AG04449 (cell line): ENCODE measurements around the gene C4orf33.
"Not testable (repeated sequence)": the region's sequence is repeated elsewhere in the genome, so short reads cannot be mapped to it uniquely, and the experiment has no call there.

Source experiments
- CTCF ChIA-PET: fragments of 350-600 bp; formaldehyde crosslinking; extraction: SDS; loops from one replicate; lab custom pipeline; 2021; ENCODE audit warnings: antibody characterized with exemption; lab: Yijun Ruan, JAX
- POLR2A ChIA-PET: fragments of 400-600, 350-600 bp; formaldehyde crosslinking; extraction: SDS; loops from one replicate; lab custom pipeline; 2020; ENCODE audit warnings: antibody characterized with exemption, inconsistent platforms; lab: Yijun Ruan, JAX
- DNase-seq: peaks from one replicate; pipeline ENCODE4 v3.0.0-alpha.2; 2010; ENCODE audit warnings: low read depth, low spot score
- H3K4me3 ChIP-seq: 2 replicates; pipeline ENCODE4 v1.5.1; 2011; ENCODE audit warnings: low read depth, mild to moderate bottlenecking, control low read depth, low read length
- CTCF ChIP-seq: IDR thresholded peaks from one replicate; pipeline ENCODE4 v1.5.1; 2011; ENCODE audit warnings: mild to moderate bottlenecking, moderate library complexity, low read length, control low read depth, inconsistent platforms; ENCODE audit not compliant: insufficient read depth; ENCODE audit errors: missing control alignments

The C4orf33 gene

GRCh38 chr4:129113434-129113833 is 17.5 kb downstream of the C4orf33 start:
- H3K4me3 ChIP-seq = no peak overlapping the region
- CTCF ChIA-PET = no interaction called here
- POLR2A ChIA-PET = no interaction called here
- TF ChIP-seq CTCF = no peak
- DNase-seq = no peak

- ChIA-PET CTCF (no interaction called here), POLR2A (no interaction called here)
- DNase-seq = no peak
- no peak overlapping the region for H3K4me3 ChIP-seq
- TF ChIP-seq CTCF = no peak
Measured at GRCh38 chr4:129113919-129114318, 18.0 kb downstream of the C4orf33 start.

GRCh38 chr4:129117705-129118104 is 21.8 kb downstream of the C4orf33 start:
- TF ChIP-seq CTCF = no peak
- ChIA-PET POLR2A (no interaction called here), CTCF (no interaction called here)

GRCh38 chr4:129126614-129127013 is 30.7 kb downstream of the C4orf33 start:
- H3K4me3 ChIP-seq, DNase-seq, POLR2A ChIA-PET, CTCF ChIA-PET: not testable (repeated sequence)

More at GRCh38 chr4:129117705-129118104, 21.8 kb downstream of the C4orf33 start:
- DNase-seq = no peak
- no peak overlapping the region for H3K4me3 ChIP-seq

GRCh38 chr4:129129143-129129542 is 33.2 kb downstream of the C4orf33 start:
- ChIA-PET POLR2A (no interaction called here), CTCF (no interaction called here)
- TF ChIP-seq CTCF = no peak
- H3K4me3 ChIP-seq = no peak overlapping the region
- DNase-seq = no peak

- no peak overlapping the region for H3K4me3 ChIP-seq
- ChIA-PET POLR2A (no interaction called here), CTCF (no interaction called here)
- no peak for DNase-seq
- no peak for TF ChIP-seq CTCF
Measured at GRCh38 chr4:129131343-129131742, 35.4 kb downstream of the C4orf33 start.

GRCh38 chr4:129136433-129136832 is 40.5 kb downstream of the C4orf33 start:
- no peak for DNase-seq
- H3K4me3 ChIP-seq = no peak overlapping the region
- CTCF ChIA-PET = no interaction called here
- POLR2A ChIA-PET = no interaction called here
- TF ChIP-seq CTCF = no peak
